ENCODE data around the gene MACROD2. TPM values are rescaled to one million over a fixed set of nuclear protein-coding genes. Genes with fewer than 3 reads are reported as not detected.
A peak's percentile ranks its signal among the peaks of the same experiment; 100 is the strongest.

Gene MACROD2
- polyA plus RNA-seq, 2 of the 4 experiments (the other 2 are of a cell fraction) = 0.96 to 1.3 TPM

DNA sequence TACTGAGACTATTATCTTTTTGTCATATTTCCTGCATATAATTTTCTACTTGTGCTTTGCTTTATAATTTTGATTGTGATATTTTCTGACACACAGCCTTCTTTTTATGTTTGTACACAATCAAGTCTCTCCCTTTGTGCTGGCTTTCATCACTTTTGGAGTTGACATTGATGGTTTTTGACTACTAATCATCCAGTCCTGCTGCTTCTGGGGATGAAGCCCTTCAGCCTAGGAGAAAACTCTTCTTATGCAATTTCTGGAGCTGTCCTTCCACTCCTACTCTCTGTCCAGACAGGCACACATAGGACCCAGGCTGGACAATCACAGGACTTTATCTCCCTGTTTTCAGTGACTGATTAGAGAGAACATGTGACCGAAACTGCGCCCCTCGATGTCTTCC, 2063.0 kb downstream of the MACROD2 start:
- no peak overlapping the region for H3K4me3 ChIP-seq
- H3K4me2 ChIP-seq = no peak overlapping the region
- 60% methylated on average over 3 of the region's 3 CpGs for WGBS (ENCODE audit: missing lambda C conversion rate)
- H3K4me1 ChIP-seq = no peaks in the 10 kb centered on the region
- H3K27ac ChIP-seq = no peak overlapping the region
- CTCF ChIA-PET = no interaction called here
- POLR2A ChIA-PET = no interaction called here
- no peak for DNase-seq (ENCODE audit: low read depth in 1 of 2, low spot score in 1 of 2)
- no peak for ATAC-seq
- no peak for TF ChIP-seq FOXS1 (CRISPR knock-in tag; IDR thresholded peaks at IDR 0.05)
- no peak for TF ChIP-seq EHMT2 (IDR thresholded peaks at IDR 0.05; ENCODE audit: low read depth)
- no peak for TF ChIP-seq RCOR1 (IDR thresholded peaks at IDR 0.05; ENCODE audit: low read depth, low read length)
- no peak for TF ChIP-seq TP53 (CRISPR knock-in tag; IDR thresholded peaks at IDR 0.05)
- TF ChIP-seq NR3C1 (IDR thresholded peaks at IDR 0.05) = no peak
- TF ChIP-seq POLR2A (IDR thresholded peaks at IDR 0.05; ENCODE audit: low read length) = no peak
- TF ChIP-seq REST (IDR thresholded peaks at IDR 0.05) = no peak
- TF ChIP-seq MYC (IDR thresholded peaks at IDR 0.05; ENCODE audit: borderline replicate concordance, low read length) = no peak
- no peak for FAIRE-seq
- no peaks in the 10 kb centered on the region for H3K9me3 ChIP-seq

DNA sequence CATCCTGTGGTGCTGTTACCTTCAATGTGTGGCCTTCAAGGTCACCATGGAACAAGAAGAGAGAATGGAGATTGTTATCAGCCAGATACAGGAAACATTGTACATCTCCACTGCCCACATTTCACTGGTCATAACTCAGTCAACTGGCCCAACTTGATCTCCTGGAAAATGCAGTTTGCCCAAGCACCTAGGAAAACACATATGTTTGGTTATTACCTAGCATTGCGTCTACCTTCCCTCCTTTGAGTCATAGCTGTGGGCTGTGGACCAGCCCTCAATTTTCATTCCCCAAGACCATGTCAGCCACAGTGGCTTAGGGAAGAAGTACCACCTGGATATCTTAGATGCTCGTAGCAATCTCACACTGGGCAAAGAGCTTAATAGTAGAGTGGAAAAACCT, 2064.5 kb downstream of the MACROD2 start:
- Histone ChIP-seq H3K4me3 (no peak overlapping the region), H3K4me2 (no peak overlapping the region), H3K27ac (no peak overlapping the region), H3K9me3 (no peaks in the 10 kb centered on the region), H3K4me1 (no peaks in the 10 kb centered on the region)
- no peak for DNase-seq (ENCODE audit: low read depth in 1 of 2, low spot score in 1 of 2)
- ChIA-PET CTCF (interaction anchor here (1.3 kb wide), 1 partner anchor 35 kb away, joined by 3 read pairs; no protein-coding TSS in a partner anchor), POLR2A (no interaction called here)
- FAIRE-seq = no peak
- no peak for ATAC-seq
- 50% methylated on average over 2 of the region's 2 CpGs for WGBS (ENCODE audit: missing lambda C conversion rate)
- TF ChIP-seq TP53 (CRISPR knock-in tag; IDR thresholded peaks at IDR 0.05) (no peak), TFCP2L1 (CRISPR knock-in tag; IDR thresholded peaks at IDR 0.05) (no peak), HOXB13 (CRISPR knock-in tag; IDR thresholded peaks at IDR 0.05; ENCODE audit: low read depth) (no peak), ZNF302 (CRISPR knock-in tag; IDR thresholded peaks at IDR 0.05) (no peak), HEYL (CRISPR knock-in tag; IDR thresholded peaks at IDR 0.05) (no peak), CEBPB (IDR thresholded peaks at IDR 0.05) (no peak), RFX5 (IDR thresholded peaks at IDR 0.05) (no peak), GATA3 (IDR thresholded peaks at IDR 0.05; ENCODE audit: borderline replicate concordance) (no peak), ESRRA (IDR thresholded peaks at IDR 0.05; ENCODE audit: borderline replicate concordance, low read length) (no peak)
- TF ChIP-seq, protein P1, sequence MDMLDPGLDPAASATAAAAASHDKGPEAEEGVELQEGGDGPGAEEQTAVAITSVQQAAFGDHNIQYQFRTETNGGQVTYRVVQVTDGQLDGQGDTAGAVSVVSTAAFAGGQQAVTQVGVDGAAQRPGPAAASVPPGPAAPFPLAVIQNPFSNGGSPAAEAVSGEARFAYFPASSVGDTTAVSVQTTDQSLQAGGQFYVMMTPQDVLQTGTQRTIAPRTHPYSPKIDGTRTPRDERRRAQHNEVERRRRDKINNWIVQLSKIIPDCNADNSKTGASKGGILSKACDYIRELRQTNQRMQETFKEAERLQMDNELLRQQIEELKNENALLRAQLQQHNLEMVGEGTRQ (IDR thresholded peaks at IDR 0.05) = no peak

DNA sequence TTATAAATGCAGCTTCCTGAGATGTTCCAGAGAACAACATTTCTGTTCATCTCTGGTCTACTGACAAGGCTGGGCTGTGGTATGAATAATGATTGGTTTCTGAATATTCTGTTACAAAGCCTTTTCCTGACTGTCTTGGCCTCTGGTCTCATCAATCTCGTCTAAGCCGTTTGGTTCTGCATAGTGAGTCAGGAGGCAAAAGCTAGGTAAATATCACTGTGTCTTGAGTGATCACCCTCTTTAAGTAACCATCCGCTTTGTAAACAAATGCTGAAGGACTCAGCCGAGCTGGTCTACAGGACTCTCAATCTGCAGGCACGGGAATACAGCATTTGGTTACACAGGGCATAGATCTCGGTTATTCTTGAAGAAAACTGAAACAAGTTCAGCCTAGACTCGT, 2066.0 kb downstream of the MACROD2 start:
- ChIA-PET POLR2A (no interaction called here), CTCF (interaction anchor here (1.0 kb wide), 1 partner anchor 415 kb away, joined by 3 read pairs; no protein-coding TSS in a partner anchor)
- Histone ChIP-seq H3K4me2 (no peak overlapping the region), H3K4me1 (no peaks in the 10 kb centered on the region), H3K4me3 (no peak overlapping the region), H3K9me3 (no peaks in the 10 kb centered on the region), H3K27ac (no peak overlapping the region)
- TF ChIP-seq CEBPB (IDR thresholded peaks at IDR 0.05) = no peak
- TF ChIP-seq ATOH8 (CRISPR knock-in tag; IDR thresholded peaks at IDR 0.05; ENCODE audit: low read depth) = no peak
- TF ChIP-seq EP300 (IDR thresholded peaks at IDR 0.05) = no peak
- no peak for TF ChIP-seq ZSCAN20 (CRISPR knock-in tag; IDR thresholded peaks at IDR 0.05)
- no peak for TF ChIP-seq FOSB (CRISPR knock-in tag; IDR thresholded peaks at IDR 0.05)
- TF ChIP-seq HES2 (IDR thresholded peaks at IDR 0.05) = no peak
- TF ChIP-seq KDM1A (IDR thresholded peaks at IDR 0.05; ENCODE audit: low read depth) = no peak
- TF ChIP-seq ELK1 (IDR thresholded peaks at IDR 0.05; ENCODE audit: low read depth, low read length) = no peak
- TF ChIP-seq TP53 (CRISPR knock-in tag; IDR thresholded peaks at IDR 0.05) = no peak
- no peak for TF ChIP-seq CBX8 (IDR thresholded peaks at IDR 0.05)
- no peak for TF ChIP-seq ZFP36 (IDR thresholded peaks at IDR 0.05; ENCODE audit: borderline replicate concordance, partially characterized antibody)
- no peak for TF ChIP-seq CHD2 (IDR thresholded peaks at IDR 0.05; ENCODE audit: low read length, partially characterized antibody)
- TF ChIP-seq PHF8 (IDR thresholded peaks at IDR 0.05; ENCODE audit: borderline replicate concordance, low read depth) = no peak
- TF ChIP-seq NR3C1 (IDR thresholded peaks at IDR 0.05) = no peak
- TF ChIP-seq, protein P1 (IDR thresholded peaks at IDR 0.05) = no peak
- no peak for TF ChIP-seq JUN (IDR thresholded peaks at IDR 0.05)
- peak in 1 of 2 experiments; percentile 2 for DNase-seq (ENCODE audit: low read depth in 1 of 2, low spot score in 1 of 2)
- 10% methylated on average over 7 of the region's 7 CpGs for WGBS (ENCODE audit: missing lambda C conversion rate)
- no peak for ATAC-seq
- FAIRE-seq = peak; percentile 7

Data from A549 (cell line).